Hepatocyte (in vitro differentiated cells): ENCODE data around the gene SPATA21.
"Not testable (repeated sequence)": the region's sequence is repeated elsewhere in the genome, so short reads cannot be mapped to it uniquely, and the experiment has no call there.

ENCODE experiments used
- CTCF ChIP-seq: fragments of 200-600 bp; sonication (generic); IDR thresholded peaks from 2 replicates; pipeline ENCODE4 v1.5.1; 2016; ENCODE audit warnings: antibody characterized with exemption, mild to moderate bottlenecking; ENCODE audit not compliant: poor library complexity
- EZH2 ChIP-seq: fragments of 200-600 bp; sonication (generic); IDR thresholded peaks from 2 replicates; pipeline ENCODE4 v1.6.1; 2016; ENCODE audit warnings: antibody characterized with exemption, mild to moderate bottlenecking, borderline replicate concordance

DNA sequence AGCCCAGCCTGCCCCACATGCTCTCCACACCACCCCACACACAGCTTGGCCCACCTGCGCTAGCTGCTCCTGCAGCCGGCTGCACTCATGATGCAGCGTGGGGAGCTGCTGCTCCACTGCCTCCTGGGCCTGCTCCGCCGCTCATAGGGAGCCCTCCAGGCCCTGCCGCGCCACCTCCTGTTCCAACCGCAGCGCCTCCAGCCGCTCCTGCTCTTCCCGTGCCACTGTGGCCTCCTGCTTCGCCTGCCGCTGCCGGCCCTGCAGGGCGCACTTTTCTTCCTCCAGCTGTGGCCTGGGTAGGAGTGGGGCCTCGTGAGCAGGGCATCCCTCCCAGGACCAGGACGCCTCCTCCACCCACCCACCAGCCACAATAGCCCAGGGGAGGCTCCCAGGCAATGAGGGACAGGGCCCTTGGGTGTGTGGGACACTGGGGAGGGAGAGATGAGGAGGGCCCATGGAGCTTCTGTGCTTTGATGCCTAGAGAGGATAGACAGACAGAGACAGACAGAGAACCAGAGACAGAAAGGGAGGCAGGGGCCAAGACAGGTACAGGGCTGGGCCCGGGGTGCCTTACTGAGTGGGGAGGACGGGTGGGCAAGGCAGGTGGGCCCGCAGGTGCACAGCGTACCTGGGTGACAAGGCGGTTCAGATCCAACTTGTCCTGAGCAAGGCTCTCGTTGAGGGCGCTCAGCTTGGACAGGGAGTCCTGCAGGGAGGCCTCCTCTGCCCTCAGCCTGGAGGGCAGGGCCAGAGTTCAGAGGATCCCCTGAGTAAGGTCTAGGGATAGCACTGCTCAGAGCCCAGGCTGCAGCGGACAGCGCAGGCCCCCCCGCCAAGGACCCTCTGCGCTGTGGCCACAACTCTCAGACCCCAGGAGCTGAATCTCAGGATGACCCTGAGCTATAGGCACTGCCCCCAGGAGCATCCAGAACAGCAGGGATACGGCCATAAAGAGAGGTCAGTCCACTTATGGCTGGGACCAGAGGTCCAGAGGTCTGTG lies 38.8 kb upstream of the SPATA21 start:
- not testable (repeated sequence) for TF ChIP-seq EZH2, CTCF
